NCI-H2107 (cell line): ENCODE data around the gene PCDHGB3.
"Not testable (repeated sequence)": the region's sequence is repeated elsewhere in the genome, so short reads cannot be mapped to it uniquely, and the experiment has no call there.

Experiments used
- DNase-seq: peaks from one replicate; lab custom pipeline; 2025; lab: John Stamatoyannopoulos, UW

Gene PCDHGB3

DNA sequence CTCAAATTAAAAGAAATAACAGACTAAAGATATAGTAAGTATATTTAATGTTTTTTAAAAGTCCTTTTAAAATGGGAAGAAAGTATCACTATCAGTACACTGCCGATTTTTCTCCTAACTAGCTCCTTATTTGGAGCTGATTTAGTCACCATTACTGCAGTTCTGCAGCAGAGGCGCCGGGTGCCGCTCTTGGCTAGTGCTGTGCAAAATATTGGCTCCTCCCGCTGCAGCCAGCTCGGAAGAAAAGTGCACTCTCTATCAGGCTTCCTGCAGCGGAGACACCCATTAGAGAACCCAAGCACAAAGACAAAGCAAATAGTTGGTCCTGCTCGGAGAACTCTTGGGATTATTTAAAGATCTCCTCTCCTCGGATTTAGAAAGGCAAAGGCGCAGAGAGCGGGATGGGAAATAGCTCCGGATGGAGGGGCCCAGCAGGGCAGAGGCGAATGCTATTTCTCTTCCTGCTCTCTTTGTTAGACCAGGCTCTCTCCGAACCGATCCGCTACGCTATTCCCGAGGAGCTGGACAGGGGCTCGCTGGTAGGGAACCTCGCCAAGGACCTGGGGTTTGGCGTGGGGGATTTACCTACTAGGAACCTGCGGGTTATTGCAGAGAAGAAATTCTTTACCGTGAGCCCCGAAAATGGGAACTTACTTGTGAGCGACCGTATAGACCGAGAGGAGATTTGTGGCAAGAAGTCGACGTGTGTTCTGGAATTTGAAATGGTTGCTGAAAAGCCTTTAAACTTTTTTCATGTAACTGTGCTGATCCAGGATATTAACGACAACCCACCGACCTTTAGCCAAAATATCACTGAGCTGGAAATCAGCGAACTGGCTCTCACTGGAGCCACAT lies at the start of gene PCDHGB3:
Gene PCDHGB3, plus strand, starts transcription at position 249 of the 855 bp plus-strand sequence. Its CDS starts 153 bp downstream, at position 402.
- DNase-seq = no peak

DNA sequence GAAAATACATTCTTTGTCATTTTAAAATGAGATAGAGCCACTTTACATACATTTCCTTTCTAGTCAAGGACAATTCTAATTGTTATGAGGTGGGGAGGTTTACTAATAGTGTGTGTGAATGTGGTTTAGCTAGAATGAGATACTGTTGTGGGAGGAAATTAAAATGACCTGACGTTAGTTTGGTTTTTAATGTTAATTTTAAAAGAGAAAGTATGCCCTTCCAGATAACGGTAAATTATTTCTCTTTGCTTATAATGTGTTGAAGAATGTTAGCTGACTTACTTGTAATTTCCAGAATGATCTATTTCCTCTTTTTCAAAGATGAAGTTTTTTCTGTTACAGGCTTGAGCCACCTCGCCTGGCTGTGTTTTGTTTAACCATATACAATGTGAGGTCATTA lies 47.8 kb upstream of the PCDHGB3 start:
- no peak for DNase-seq

DNA sequence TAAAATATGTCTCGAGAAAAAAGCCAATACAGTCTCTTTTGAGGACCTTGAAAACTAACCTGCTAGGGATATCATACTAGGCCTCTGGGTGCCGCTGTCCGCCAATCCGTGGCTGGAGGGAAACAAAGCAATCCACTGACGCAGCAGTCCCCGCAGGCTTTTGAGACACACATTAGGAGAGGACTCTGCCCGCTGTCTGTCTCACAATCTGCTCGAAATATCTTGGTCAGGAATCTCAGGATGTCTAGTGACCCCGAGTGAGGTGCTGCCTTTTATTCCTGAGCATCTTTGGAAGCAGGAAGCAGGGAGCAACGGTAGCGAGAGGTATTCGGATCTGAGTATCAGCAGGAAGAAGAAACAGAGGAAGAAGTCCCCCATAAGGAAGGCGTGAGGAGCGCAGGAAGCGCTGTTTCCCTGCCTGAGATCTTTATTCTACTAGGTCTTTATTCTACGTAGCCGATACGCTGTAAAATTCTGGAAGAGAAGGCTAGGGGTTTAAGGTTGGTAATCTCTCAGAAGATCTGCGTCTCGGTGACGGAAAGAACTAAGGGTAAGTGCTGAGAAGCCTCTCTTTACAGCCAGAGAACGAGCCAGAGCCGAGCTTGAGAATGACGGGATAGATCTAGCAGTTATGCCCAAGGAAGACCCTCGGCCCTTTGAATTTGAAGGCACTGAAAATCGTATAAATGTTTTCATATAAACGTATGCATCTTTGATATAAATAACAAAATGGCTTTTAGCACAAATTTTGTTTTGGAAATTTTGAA lies 43.8 kb upstream of the PCDHGB3 start:
- no peak for DNase-seq

DNA sequence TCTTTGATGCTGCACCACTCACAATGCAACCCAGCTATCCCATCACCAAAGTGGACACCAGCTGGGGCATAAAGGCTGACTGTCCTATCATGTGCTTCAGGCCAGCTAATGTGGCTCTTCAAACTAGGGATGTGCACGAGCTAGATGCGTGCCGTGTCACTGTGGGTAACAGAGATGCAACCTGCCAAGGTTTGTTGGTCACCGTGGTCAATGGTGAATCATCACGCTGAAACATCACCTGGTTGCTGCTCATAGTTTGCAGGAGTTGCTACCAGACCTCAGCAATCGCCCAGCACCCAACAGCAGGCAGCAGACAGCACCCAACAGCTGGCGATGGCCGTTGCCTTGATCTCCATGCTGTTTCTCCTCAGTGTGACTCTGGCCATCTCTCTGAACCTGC lies 41.8 kb upstream of the PCDHGB3 start:
- DNase-seq = no peak

DNA sequence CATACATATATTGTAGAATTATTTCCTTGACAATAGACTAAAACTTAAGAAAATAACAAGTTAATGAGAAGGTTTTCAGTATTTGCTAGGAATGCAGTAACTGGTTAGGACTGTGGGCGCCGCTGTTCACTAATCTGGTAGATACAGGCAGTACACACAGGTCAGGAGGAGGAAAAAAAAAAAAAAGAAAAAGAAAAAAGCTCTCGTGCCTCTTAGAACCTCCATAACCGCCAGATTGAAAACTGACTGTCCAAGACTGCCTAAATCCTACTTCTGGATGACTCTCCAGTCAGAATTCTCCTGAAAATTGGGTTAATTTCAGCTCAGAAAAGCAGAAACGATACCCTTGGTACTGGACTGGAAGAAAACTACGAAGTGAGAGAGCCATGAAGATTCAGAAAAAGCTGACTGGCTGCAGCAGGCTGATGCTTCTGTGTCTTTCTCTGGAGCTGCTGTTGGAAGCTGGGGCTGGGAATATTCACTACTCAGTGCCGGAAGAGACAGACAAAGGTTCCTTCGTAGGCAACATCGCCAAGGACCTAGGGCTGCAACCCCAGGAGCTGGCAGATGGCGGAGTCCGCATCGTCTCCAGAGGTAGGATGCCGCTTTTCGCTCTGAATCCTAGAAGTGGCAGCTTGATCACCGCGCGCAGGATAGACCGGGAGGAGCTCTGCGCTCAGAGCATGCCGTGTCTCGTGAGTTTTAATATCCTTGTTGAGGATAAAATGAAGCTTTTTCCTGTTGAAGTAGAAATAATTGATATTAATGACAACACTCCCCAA lies 39.6 kb upstream of the PCDHGB3 start, which contains the start of gene PCDHGA1:
Gene PCDHGA1, plus strand, starts transcription at position 216 of the 782 bp plus-strand sequence.
- no peak for DNase-seq

DNA sequence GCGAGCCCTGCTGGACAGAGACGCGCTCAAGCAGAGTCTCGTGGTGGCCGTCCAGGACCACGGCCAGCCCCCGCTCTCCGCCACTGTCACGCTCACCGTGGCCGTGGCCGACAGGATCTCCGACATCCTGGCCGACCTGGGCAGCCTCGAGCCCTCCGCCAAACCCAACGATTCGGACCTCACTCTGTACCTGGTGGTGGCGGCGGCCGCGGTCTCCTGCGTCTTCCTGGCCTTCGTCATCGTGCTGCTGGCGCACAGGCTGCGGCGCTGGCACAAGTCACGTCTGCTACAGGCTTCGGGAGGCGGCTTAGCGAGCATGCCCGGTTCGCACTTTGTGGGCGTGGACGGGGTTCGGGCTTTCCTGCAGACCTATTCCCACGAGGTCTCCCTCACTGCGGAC lies 37.5 kb upstream of the PCDHGB3 start:
- not testable (repeated sequence) for DNase-seq

DNA sequence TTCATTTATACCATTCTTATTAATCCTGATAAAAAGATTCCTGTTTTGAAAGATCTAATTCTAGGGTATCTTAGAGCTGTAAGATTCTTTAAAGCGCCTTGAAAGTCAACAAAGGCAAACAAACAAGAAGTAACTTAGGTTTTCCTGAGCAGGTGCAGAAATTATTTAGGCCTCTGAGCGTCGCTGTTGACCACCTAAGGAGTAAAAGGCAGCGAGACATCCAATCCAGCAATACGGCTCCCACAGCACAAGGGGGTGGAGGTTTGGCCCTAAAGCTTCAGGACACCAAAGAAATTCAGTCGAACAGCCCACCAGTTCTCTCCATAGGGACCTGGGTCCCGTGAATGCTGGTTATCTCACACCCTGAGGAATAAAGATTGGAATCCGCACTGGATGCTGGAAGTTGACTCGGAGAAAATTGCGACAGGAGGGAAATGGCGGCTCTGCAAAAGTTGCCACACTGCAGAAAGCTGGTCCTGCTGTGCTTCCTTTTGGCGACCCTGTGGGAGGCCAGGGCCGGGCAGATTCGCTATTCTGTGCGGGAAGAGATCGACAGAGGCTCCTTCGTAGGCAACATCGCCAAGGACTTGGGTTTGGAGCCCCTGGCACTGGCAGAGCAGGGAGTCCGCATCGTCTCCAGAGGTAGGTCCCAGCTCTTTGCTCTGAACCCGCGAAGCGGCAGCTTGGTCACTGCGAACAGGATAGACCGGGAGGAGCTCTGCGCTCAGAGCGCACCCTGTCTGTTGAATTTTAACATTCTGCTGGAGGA lies 31.3 kb upstream of the PCDHGB3 start, which contains the start of gene PCDHGA2:
Gene PCDHGA2, plus strand, starts transcription at position 223 of the 769 bp plus-strand sequence.
- no peak for DNase-seq

DNA sequence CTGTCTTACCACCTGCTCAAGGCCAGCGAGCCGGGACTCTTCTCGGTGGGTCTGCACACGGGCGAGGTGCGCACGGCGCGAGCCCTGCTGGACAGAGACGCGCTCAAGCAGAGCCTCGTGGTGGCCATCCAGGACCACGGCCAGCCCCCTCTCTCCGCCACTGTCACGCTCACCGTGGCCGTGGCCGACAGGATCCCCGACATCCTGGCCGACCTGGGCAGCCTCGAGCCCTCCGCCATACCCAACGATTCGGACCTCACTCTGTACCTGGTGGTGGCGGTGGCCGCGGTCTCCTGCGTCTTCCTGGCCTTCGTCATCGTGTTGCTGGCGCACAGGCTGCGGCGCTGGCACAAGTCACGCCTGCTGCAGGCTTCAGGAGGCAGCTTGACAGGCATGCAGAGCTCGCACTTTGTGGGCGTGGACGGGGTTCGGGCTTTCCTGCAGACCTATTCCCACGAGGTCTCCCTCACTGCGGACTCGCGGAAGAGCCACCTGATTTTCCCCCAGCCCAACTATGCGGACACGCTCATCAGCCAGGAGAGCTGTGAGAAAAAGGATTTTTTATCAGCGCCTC lies 29.2 kb upstream of the PCDHGB3 start:
- not testable (repeated sequence) for DNase-seq

DNA sequence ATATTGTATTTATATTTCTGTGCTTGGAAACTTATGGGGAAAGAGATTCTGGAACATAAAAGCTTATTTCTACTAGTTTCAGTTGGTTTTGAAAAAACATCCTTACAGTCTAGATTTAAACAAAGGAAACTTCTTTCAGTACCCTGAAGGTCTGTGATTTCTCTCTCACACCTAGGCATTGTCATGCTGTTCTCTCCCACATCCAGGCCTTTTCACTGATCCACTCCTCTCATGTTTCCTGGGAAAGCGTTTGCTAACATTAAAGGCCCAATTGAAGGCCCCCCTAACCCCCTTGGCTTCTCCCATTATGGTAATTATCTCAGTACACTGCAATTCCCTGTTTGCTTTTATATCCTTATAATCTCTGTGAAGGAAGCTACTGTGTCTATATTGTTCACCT lies 27.3 kb upstream of the PCDHGB3 start:
- no peak for DNase-seq

DNA sequence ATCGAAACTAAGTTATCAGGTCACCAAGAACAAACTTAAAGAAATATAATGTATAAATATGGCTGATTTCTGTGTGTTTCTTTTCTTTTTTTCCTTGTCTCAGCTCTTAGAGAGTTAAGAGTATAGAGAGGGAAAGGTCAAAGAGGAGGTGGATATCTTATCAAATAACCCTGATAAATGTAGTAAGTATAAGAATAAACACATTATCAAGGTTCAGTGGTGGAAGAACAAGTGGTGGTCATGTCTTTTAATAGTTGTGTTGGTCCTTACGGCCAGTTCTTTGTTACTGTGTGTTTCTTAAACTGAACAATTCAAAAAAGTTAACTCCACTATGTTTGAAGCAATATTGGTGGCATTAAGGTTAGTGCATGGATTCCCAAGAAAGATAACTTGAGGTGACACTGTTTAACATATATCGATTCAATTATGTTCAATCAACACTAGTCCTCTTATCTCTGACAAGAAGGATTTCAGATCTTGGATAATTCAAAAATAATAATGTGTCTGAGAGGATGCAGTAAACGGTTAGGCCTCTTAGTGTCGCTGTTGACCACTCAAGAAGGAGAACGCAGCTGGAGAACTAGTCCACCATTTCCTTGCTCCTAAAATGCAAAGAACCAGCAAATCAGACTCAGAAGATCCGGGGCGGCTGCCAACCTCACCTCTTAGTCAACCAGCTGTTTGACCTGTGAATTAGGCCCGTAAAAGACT lies 26.6 kb upstream of the PCDHGB3 start, which contains the start of gene PCDHGA3:
Gene PCDHGA3, plus strand, starts transcription at position 588 of the 711 bp plus-strand sequence. CDS start 205 bp downstream, outside the sequence.
- DNase-seq = no peak

DNA sequence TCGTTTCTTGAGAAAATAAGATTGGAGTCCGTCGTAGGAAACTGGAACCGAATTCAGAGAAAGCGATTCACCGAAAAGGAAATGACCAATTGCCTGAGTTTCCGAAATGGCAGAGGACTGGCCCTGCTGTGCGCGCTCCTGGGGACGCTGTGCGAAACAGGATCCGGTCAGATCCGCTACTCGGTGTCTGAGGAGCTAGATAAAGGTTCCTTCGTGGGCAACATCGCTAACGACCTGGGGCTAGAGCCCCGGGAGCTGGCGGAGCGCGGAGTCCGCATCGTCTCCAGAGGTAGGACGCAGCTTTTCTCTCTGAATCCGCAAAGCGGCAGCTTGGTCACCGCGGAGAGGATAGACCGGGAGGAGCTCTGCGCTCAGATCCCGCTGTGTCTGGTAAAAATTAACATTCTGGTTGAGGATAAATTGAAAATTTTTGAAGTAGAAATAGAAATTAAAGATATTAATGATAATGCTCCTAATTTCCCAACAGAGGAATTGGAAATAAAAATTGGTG lies 26.0 kb upstream of the PCDHGB3 start:
- DNase-seq = no peak

DNA sequence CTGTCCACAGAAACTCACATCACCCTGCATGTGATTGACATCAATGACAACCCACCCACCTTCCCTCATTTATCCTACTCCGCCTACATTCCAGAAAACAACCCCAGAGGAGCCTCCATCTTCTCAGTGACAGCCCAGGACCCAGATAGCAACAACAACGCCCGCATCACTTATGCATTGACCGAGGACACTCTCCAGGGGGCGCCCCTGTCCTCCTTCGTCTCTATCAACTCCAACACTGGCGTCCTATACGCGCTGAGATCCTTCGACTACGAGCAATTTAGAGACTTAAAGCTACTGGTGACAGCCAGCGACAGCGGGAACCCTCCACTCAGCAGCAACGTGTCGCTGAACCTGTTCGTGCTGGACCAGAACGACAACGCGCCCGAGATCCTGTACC lies 24.7 kb upstream of the PCDHGB3 start:
- DNase-seq = no peak

DNA sequence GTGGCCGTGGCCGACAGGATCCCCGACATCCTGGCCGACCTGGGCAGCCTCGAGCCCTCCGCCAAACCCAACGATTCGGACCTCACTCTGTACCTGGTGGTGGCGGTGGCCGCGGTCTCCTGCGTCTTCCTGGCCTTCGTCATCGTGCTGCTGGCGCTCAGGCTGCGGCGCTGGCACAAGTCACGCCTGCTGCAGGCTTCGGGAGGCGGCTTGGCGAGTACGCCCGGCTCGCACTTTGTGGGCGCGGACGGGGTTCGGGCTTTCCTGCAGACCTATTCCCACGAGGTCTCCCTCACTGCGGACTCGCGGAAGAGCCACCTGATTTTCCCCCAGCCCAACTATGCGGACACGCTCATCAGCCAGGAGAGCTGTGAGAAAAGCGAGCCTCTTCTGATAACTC lies 24.0 kb upstream of the PCDHGB3 start:
- not testable (repeated sequence) for DNase-seq

DNA sequence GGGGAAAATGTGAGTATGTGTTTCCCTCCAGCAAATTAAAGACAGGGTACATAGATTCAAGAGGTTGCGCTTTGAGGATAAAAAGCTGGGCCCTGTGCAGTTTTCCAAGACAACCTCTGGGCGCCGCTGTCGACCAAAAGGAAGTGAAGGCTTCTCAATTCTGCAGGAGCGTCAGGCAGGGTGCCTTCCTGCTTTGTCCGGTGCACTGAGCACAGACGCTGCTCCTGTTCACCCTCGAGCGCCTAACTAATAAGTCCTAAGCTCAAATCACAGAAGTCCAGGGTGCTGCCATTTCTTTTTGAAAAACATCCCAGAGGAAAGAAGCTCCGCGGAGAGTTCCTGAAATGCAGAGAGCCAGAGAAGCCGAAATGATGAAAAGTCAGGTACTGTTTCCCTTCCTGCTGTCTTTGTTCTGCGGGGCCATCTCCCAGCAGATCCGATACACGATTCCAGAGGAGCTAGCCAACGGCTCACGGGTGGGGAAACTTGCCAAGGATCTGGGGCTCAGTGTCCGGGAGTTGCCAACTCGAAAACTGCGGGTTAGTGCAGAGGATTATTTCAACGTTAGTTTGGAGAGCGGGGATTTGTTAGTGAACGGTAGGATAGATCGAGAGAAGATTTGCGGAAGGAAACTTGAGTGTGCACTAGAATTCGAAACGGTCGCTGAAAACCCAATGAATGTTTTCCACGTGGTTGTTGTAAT lies 20.0 kb upstream of the PCDHGB3 start, which contains the start of gene PCDHGB1:
Gene PCDHGB1, plus strand, starts transcription at position 183 of the 703 bp plus-strand sequence. Its CDS starts 162 bp downstream, at position 345.
- DNase-seq = no peak

DNA sequence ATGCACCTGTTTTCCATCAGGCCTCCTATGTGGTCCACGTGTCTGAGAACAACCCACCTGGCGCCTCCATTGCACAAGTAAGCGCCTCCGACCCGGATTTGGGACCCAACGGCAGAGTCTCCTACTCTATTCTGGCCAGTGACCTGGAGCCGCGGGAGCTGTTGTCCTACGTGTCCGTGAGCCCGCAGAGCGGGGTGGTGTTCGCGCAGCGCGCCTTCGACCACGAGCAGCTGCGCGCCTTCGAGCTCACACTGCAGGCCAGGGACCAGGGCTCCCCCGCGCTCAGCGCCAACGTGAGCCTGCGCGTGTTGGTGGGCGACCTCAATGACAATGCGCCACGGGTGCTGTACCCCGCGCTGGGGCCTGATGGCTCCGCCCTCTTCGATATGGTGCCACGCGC lies 18.5 kb upstream of the PCDHGB3 start:
- DNase-seq = no peak

DNA sequence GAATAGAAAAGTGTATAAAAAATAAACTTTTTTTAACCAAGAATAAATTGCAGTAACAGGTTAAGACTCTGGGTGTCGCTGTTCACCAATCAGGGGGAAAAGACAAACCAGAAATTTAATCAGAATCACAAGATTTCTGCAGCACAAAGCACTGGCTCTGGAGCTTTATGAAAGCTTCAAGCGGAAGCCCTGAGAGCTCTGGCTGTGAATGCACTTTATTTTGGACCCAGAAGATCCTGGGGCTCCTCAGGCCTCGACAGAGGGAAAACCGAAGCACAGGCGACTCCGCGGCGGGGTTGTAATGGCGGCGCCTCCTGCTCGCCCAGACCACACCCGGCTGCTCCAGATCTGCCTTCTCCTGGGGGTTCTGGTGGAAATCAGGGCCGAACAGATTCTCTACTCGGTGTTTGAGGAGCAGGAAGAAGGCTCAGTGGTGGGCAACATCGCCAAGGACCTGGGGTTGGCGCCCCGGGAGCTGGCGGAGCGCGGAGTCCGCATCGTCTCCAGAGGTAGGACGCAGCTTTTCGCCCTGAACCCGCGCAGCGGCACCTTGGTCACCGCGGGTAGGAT lies 15.1 kb upstream of the PCDHGB3 start, which contains the start of gene PCDHGA4:
Gene PCDHGA4, plus strand, starts transcription at position 122 of the 570 bp plus-strand sequence. Its CDS starts 87 bp downstream, at position 209.
- no peak for DNase-seq

DNA sequence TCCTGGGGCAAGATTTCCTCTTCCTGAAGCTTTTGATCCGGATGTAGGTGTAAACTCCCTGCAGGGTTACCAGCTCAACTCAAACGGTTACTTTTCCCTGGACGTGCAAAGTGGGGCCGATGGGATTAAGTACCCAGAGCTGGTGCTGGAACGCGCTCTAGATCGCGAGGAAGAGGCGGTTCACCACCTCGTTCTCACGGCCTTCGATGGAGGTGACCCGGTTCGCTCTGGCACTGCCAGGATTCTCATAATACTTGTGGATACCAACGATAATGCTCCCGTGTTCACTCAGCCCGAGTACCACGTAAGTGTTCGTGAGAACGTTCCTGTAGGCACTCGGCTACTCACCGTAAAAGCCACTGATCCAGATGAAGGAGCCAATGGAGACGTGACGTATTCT lies 14.4 kb upstream of the PCDHGB3 start:
- no peak for DNase-seq

DNA sequence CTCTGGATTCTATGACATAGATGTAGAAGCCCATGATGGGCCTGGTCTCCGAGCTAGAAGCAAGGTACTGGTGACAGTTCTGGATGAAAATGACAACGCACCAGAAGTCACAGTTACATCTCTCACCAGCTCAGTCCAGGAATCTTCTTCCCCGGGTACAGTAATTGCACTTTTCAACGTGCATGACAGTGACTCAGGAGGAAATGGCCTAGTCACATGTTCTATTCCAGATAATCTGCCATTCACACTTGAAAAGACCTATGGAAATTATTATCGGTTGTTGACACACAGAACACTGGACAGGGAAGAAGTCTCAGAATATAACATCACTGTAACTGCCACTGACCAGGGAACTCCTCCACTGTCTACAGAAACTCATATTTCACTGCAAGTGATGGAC lies 13.9 kb upstream of the PCDHGB3 start:
- no peak for DNase-seq

DNA sequence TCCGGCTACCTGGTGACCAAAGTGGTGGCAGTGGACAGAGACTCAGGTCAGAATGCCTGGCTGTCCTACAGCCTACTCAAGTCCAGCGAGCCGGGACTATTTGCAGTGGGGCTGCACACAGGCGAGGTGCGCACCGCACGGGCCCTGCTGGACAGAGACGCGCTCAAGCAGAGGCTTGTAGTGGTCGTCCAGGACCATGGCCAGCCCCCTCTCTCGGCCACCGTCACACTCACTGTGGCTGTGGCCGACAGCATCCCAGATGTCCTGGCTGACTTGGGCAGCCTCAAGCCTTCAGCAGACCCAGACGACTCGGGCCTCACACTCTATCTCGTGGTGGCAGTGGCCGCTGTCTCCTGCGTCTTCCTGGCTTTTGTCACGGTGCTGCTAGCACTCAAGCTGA lies 13.1 kb upstream of the PCDHGB3 start:
- DNase-seq = no peak
